ENCODE data around the gene GPAM. TPM values are rescaled to one million over a fixed set of nuclear protein-coding genes. Genes with fewer than 3 reads are reported as not detected.

The GPAM gene
- total RNA-seq, 4 donors from 2014 or later, result 2.4 to 4.4 (median 4.1) TPM

GRCh38 chr10:112151524-112152039 is 32.0 kb downstream of the GPAM start:
- no peak overlapping the region for H3K27ac ChIP-seq
- no peaks in the 10 kb centered on the region for H3K4me1 ChIP-seq
- peaks cover 0 to 82% (median 0%) of the 10 kb centered on the region in 3 donors for H3K36me3 ChIP-seq
- intact Hi-C loops (cut with DNase I), result no loop called here
- no peaks in the 10 kb centered on the region for H3K27me3 ChIP-seq
- TF ChIP-seq CTCF (IDR thresholded peaks at IDR 0.05) (no peak), POLR2A (IDR thresholded peaks at IDR 0.05) (no peak)
- H3K9me3 ChIP-seq, result no peaks in the 10 kb centered on the region
- H3K4me3 ChIP-seq, result no peak overlapping the region
- 86 to 95% methylated on average over 4 of the region's 4 CpGs for WGBS, 2 donors
- no peak for DNase-seq

- TF ChIP-seq POLR2A (IDR thresholded peaks at IDR 0.05) (no peak), CTCF (IDR thresholded peaks at IDR 0.05) (no peak)
- DNase-seq, result no peak
- WGBS, 2 donors, result 77 to 84% methylated on average over 3 of the region's 3 CpGs
- Histone ChIP-seq H3K4me1 (no peaks in the 10 kb centered on the region), H3K9me3 (no peaks in the 10 kb centered on the region), H3K27me3 (no peaks in the 10 kb centered on the region), H3K36me3 (peaks cover 0 to 49% (median 0%) of the 10 kb centered on the region in 3 donors), H3K27ac (no peak overlapping the region), H3K4me3 (no peak overlapping the region)
- intact Hi-C loops (cut with DNase I), result no loop called here
These were observed 35.2 kb downstream of the GPAM start for GRCh38 chr10:112148331-112148730.

DNA sequence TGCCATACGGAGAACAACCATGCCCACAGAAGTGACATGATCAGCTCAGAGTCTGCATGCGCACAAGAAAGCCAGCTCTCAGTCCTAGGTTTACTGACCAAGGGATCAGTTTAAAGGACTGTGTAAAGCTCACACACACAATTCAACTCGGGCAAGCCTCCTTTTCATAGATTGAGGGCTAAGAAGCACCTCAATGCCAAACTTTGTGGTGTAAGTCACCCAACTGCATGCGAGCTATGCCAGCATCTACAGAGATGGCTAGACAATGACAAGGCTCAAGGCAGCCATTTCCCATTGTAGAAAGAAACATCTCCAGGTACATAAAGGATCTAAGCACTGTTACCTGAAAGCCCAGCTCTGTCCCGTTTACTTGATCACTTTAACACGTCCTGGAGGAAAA is 36.8 kb downstream of the GPAM start:
- Histone ChIP-seq H3K4me1 (no peaks in the 10 kb centered on the region), H3K9me3 (no peaks in the 10 kb centered on the region), H3K27me3 (no peaks in the 10 kb centered on the region), H3K4me3 (no peak overlapping the region), H3K36me3 (peaks cover 0 to 34% (median 0%) of the 10 kb centered on the region in 3 donors), H3K27ac (no peak overlapping the region)
- intact Hi-C loops (cut with DNase I), result no loop called here
- TF ChIP-seq POLR2A (IDR thresholded peaks at IDR 0.05), result no peak
- no peak for DNase-seq
- whole genome bisulfite sequencing, 2 donors, result 94 to 98% methylated on average over 5 to 6 of the region's 6 CpGs

DNA sequence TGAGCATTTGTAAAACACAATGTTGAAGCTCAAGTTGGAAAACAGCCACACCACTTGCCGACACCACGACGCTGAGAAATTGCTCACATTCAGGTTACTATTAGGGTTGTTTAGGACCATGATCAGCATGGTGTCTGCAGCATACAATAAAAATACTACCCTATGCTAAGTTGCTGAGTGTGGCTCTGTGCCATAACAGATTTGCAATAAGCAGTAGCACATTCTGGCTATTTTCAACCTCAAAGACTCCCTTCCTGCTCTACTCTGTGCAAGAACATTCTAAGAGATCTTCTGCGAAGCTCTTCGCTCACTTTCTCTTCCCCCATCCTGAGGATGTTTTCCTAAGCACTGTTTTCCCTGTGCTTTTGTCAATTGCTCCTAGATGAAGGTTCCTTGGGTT is 38.3 kb downstream of the GPAM start:
- H3K4me1 ChIP-seq, result no peaks in the 10 kb centered on the region
- 95 to 97% methylated on average over 5 of the region's 5 CpGs for WGBS, 2 donors
- peaks cover 0 to 18% (median 0%) of the 10 kb centered on the region in 3 donors for H3K36me3 ChIP-seq
- no peak overlapping the region for H3K4me3 ChIP-seq
- H3K9me3 ChIP-seq, result no peaks in the 10 kb centered on the region
- H3K27me3 ChIP-seq, result no peaks in the 10 kb centered on the region
- H3K27ac ChIP-seq, result no peak overlapping the region
- TF ChIP-seq POLR2A (IDR thresholded peaks at IDR 0.05) (no peak), CTCF (IDR thresholded peaks at IDR 0.05) (no peak)
- no peak for DNase-seq
- intact Hi-C loops (cut with DNase I), result no loop called here

DNA sequence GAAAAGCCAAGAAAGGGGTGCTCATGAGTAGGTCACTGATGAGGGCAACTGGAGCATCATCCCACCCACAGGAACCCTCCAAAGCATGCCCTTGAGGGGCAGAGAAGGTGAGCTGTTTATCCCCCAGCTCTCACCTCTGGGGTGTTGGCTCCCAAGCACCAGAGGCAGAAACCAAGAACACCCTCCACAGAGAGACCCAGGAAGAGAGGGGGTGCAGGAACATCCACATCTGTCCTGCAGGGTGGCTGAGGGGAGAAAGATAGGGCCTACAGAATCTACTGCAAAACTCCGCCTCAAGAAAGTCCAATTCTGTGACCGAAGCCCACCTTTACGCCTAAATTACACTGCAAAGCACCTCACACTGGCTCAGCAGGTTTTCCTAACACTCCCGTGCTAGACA is 40.1 kb downstream of the GPAM start:
- WGBS, 2 donors, result 71 to 75% methylated on average over 4 of the region's 4 CpGs
- no peak for DNase-seq
- H3K4me3 ChIP-seq, result no peak overlapping the region
- TF ChIP-seq CTCF (IDR thresholded peaks at IDR 0.05) (no peak), POLR2A (IDR thresholded peaks at IDR 0.05) (no peak)
- H3K9me3 ChIP-seq, result no peaks in the 10 kb centered on the region
- intact Hi-C loops (cut with DNase I), result no loop called here
- peaks cover 0 to 10% (median 0%) of the 10 kb centered on the region in 3 donors for H3K36me3 ChIP-seq
- no peak overlapping the region for H3K27ac ChIP-seq
- H3K27me3 ChIP-seq, result no peaks in the 10 kb centered on the region
- no peaks in the 10 kb centered on the region for H3K4me1 ChIP-seq

- intact Hi-C loops (cut with DNase I), result no loop called here
- 66 to 74% methylated on average over 5 of the region's 5 CpGs for WGBS, 2 donors
- Histone ChIP-seq H3K27me3 (no peaks in the 10 kb centered on the region), H3K27ac (no peak overlapping the region), H3K36me3 (no peaks in the 10 kb centered on the region), H3K9me3 (no peaks in the 10 kb centered on the region), H3K4me1 (no peaks in the 10 kb centered on the region), H3K4me3 (no peak overlapping the region)
- DNase-seq, result no peak
- no peak for TF ChIP-seq POLR2A (IDR thresholded peaks at IDR 0.05)
- TF ChIP-seq CTCF (IDR thresholded peaks at IDR 0.05), result no peak
These were observed 42.3 kb downstream of the GPAM start for GRCh38 chr10:112141292-112141691.

Data from esophagus squamous epithelium (tissue), 5 donors.